ENCODE measurements around the gene LRRC34.
A peak's percentile ranks its signal among the peaks of the same experiment; 100 is the strongest.

Gene LRRC34, protein sequence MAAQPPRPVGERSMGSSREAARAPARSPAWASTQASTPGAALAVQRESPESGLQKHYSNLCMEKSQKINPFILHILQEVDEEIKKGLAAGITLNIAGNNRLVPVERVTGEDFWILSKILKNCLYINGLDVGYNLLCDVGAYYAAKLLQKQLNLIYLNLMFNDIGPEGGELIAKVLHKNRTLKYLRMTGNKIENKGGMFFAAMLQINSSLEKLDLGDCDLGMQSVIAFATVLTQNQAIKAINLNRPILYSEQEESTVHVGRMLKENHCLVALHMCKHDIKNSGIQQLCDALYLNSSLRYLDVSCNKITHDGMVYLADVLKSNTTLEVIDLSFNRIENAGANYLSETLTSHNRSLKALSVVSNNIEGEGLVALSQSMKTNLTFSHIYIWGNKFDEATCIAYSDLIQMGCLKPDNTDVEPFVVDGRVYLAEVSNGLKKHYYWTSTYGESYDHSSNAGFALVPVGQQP

DNA sequence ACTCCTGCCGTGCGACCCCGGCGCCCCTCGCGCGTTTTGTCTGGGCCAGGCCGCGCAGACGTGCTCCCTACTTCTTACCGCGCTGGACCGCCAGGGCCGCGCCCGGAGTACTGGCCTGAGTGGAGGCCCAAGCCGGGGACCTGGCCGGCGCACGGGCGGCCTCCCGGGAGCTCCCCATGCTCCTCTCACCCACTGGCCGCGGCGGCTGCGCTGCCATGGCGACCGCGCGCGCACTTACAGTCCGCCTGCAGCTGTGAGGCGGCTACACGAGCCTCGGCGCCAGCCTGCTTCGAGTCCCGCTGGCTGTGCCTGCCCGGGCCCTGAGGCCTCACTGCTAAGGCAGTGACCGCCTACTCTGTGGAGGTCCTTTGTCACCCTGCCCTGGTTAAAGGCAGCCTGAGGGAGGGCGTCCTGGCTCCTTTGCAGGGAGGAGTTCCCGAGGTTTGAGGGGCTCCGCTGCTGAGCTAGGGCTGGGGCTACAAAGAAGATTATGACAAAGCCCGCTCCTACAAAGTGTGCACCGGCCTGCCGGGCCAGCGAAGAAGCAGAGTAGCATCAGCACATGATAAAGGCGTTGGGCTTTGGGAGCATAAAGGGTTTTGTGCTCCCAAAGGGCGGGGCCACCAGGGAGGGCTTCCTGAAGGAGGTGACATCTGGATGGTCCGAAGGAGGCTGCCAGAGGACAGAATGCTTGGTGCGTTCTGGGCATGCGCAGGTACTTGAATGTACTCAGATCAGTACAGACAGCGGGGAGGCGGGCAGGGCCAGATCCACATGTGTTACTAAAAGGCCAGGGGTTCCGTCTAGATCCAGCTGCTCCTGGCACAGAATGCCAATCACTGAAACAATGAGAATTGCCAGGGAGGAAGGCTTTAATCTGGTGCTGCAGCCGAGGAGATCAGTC lies at the start of gene LRRC34, which contains the start of gene LRRIQ4:
Gene LRRC34 (minus strand): TSS at position 573 of the 904 bp plus-strand sequence. CDS start 356 bp downstream, at position 217.
Gene LRRIQ4 (plus strand): TSS at position 539 of the 904 bp plus-strand sequence. CDS start 9,052 bp downstream, outside the sequence.
- DNase-seq: peak; percentile 74 to 78

DNA sequence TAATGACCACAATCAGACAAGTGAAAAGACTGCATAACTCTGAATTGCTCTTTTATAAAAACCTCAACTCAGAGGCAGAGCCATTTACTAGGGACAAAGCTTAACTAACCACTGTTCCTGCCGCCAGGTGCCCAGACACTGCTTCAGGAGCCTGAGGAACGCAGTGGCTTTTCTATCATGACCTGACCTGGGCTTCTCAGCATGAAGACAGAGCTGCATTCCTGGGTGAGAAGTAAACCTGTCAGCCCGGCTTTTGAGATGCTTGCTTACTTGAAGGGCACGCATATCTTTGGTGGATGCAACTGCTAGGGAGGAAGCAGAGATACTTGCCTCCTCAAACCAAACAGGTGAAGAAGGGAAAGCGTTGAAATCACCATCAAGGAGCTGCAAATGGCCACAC lies 49.2 kb upstream of the LRRC34 start:
- DNase-seq: no peak

DNA sequence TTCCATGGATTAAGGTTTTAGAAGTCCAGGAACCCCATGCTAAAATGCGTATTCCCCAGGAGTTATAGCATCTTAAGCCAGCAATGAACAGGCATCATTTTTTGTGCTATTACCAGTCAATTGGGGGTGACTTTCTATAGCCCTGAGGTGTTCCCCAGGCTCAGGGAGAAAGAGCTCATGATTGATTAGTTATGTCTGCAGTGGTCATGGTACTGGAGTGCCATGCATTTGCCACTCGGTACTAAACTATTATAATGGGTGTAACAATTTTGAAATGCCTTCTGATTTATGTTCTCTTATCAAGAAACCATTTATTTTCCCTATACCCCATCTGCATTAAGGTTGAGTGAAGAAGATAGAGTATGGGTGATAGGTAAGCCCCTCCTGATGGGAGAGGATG lies 45.1 kb upstream of the LRRC34 start:
- DNase-seq: no peak

DNA sequence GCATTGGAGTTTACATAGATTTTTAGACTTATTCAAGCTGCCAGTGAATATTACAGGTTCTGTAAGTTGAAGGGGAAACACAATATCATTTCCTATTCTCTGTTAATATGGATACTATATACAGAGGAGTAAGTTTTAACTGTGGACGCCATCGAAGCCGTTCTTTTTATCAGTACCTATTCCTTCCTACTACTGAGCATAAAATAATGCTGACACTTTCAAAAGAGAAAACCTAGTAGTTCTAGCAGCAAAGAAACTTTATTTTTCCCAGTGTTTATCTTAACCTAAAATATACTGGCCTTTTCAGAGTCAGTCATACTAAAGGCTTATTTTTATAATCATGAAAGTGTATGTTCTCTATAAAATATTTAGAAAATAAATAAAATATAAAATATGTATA lies 42.8 kb upstream of the LRRC34 start:
- DNase-seq: no peak

DNA sequence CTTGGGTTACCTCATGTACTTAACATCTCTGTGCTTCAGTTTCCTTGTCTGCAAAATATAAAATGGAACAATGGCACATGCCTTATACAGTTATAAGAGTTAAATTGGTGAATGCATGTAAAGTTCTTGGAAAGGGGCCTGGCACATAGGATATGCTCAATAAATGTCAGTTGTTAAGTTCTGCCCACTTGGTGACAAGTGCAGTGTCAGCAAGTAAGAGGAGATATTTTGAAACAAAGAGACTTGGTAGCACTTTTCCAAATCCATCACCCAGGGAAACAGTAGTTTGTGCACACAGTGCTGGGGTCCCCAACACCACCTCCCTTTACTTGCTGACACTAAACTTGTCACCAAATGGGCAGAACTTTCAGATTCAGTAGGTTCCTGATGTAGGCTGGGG lies 37.9 kb upstream of the LRRC34 start:
- no peak for DNase-seq

DNA sequence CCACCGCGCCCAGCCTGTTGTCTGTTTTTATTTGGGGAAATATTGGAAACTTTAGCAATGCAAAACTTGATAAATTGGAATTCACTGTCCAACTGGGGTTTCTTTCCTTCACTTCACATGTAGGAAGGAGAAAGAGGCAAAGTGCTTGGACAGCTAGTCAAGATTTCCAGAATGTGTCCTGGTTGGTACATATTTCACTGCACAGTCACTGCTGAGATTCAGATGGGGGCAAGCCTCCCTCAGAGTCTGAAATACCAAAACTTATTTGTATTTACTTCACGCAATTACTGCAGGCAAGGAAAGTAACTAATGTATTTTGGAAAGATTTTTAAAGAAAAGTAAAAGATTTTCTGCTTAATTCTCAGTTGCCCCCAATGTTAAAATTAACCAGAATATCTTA lies 36.0 kb upstream of the LRRC34 start:
- DNase-seq: no peak

DNA sequence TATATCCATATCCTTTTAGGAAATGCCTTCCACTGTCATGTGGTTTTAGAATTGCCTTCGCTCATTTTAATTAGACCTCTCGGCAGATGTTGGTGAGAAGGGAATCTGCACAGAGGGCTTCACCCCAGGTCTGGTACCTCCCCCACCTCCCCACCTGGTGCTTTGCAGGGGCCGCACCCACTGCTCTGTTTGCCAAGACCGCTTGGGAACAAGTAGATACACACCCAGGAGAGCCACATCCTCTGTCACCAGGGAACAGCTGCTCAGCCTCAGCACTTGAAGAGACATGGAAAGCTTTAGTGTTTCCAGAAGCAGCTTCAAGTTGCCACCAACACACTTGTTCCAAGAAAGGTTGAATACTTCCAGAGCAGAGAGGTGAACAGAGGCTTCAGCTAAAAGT lies 35.2 kb upstream of the LRRC34 start:
- DNase-seq: no peak

DNA sequence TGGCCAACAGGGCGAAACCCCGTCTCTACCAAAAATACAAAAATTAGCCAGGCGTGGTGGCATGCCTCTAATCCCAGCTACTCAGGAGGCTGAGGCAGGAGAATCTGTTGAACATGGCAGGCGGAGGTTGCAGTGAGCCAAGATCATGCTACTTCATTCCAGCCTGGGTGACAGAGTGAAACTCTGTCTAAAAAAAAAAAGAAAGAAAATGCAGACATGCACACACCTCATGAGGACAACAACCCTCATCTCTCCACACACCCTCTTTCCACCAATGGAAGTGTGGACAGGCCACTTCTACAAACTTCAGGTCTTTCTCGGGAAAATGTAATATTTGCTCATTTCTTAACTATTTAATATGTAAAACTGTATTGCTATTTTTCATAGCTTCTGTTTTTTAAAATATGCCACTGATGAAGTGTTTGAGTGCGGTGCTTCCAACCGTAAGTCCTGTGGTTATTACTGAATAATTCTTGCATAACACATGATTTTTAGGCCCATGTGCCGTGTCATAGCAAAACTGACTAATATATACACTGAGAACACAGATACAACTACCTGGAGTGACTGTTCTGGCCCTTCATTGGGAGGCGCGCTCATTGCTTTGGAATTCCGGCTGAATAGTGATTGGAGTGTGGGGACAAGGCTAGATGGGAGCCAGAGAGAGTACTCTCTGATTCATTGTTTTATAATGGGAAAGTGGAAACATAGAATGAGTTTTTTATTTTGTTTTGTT lies 33.9 kb upstream of the LRRC34 start:
- DNase-seq: no peak

DNA sequence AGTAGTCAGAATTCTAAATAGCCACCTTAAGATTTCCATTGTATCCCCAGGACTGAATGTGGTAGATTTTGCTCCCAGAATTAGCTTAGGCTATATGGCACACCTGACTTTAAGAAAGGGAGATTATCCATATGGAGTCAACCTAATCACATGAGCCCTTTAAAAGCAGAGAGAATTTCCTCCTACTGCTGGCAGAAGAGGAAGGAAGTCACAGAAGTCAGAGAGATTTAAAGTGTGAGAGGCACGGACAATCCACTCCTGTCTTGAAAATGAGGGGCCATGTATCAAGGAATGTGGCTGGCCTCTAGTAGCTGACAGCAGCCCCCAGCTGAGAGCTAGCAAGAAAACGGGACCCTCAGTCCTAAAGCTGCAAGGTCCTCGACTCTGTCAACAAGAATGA lies 30.3 kb upstream of the LRRC34 start:
- DNase-seq: no peak

DNA sequence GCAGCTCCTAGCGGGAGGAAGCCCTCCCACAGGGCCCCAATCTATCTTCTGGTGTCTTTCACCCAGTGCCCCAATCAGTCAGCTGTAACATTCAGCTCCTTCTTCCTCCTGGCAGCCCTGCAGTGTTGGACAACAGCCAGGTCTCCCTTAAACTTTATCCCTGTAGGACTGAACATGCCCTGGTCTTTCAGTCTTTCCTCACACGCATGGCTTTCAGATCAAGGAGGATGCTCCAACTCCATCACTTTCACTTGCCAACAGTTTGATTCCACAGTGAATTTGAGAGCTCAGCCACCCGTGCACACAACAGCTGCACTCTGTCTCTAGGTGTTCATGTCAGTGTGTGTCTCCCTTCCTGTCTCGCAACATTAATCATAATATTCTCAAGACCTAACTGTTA lies 28.5 kb upstream of the LRRC34 start:
- DNase-seq: no peak

DNA sequence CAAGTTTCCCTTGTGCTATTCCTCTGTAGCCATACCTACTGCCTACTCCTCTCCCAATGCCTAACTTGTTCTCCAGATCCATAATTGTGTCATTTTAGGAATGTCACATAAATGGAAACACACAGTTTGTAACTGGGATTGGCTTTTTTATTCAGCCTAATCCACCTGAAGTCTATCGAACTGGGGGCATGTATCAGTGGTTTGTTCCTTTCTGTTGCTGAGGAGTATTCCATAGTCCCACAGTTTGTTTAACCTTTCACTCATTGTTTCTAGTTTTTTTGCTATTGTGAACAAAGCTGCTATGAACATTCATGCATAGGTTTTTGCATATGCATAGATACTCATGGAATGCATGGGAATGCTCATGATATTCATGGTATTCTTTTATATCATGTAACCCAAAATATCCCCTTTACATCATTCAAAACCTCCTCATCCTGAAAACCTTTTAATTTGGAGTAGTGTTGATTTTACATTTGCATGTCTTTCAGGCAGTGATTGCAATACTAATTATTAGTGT lies 25.9 kb upstream of the LRRC34 start:
- DNase-seq: no peak

DNA sequence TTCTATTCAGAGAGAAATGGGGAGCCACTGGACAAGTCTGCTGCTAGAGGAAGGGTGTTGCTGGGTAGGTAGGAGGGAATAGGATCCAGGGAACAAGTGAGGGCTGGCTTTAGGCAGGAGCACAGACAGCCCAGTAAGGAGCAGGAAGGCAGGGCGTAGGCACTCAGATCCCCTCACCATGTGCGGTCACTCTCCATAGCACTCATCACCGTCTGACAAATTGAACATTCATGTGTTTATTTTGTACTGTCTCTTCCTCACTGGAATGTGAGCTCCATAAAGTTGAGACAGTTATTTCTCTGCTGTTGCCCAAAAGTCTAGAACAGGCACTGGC lies 24.2 kb upstream of the LRRC34 start:
- DNase-seq: no peak

DNA sequence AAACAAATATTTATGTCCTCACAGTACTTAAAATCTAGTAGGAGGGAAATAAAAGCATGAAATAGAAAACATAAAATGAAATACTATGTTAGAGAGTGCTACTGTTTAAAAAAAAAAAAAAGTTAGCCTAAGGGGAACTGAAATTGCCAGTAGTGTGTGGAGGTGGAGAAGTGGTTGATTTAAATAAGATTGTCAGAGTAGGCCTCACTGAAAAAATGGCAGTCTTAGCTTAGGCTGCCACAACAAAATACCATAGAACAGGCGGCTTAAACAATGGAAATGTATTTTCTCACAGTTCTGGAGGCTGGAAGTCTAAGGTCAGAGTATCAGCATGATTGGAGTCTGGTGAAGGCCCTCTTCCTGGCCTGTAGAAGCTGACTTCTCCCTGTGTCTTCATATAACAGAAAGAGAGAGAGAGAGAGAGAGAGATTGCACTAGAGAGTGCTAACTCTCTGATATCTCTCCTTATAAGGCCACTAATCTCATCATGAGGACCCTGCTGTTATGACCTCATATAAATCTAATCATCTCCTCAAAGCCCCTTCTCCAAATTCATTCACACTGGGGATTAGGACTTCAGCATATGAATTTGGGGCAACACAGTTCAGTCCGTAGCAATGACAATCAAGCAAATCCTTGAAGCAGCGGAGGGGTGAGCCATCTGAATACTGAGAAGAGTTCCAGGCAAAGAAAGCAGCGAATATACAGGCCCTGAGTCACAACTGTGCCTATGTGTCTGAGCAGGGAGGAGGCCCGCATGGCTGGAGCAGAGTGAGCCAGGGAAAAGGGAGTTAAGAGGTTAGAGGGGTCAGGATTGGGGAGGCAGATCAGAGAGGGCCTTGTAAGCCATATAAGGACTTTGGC lies 23.6 kb upstream of the LRRC34 start:
- no peak for DNase-seq

DNA sequence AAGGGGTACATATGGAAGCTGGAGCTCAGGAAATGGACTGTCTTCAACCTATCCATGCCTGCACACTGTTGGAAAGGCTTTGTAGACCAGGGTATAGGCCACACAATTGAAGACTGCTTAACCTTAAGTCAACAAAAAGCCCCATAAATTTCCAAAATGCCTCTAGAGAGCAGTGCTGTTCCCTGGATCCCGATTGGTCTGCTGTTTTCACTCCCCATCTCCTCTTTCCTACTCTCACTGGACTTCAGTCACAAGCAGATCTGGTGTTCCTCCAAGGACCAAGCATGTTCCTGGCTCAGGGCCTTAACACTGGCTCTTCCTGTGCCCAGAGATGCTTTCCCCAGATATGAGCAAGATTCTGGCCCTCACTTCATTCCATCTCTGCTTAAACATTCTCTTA lies 22.8 kb upstream of the LRRC34 start:
- DNase-seq: no peak

DNA sequence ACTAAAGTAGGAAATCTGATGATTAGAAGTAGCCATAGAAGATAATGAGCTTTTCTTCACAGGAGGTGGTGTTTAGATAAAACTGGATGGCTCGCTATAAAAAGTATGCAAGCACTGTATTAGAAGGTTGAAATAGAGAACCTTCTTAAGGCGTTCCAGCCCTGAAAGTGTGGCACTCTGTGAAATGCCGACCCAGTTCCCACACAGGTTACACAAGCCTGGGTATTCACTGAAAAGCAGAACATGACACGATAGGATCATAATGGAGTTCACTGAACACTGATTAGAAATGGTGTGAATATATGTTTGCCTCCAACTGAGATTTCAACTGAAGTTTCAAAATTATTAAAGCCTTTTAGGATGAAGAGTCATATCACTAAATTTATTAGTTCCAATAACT lies 15.0 kb upstream of the LRRC34 start:
- DNase-seq: no peak

DNA sequence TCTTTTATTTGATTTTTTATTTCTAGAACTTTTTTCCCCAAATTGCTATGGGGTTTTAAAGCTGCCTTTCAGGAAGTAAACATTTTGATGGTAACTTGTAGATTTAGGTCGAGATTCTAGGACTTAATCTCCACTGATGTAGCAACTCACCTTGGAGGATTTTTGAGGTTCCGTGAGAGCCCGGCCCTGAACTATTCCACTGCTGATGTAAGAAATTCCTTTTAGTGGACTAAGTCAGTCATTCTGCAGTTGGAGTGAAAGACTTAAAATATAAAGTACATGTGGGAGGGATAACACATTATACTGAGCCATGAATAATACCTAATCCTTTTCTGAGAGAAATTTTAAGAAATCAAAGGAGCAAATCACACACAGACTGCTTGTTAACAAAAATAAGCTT lies 12.6 kb upstream of the LRRC34 start:
- DNase-seq: no peak

DNA sequence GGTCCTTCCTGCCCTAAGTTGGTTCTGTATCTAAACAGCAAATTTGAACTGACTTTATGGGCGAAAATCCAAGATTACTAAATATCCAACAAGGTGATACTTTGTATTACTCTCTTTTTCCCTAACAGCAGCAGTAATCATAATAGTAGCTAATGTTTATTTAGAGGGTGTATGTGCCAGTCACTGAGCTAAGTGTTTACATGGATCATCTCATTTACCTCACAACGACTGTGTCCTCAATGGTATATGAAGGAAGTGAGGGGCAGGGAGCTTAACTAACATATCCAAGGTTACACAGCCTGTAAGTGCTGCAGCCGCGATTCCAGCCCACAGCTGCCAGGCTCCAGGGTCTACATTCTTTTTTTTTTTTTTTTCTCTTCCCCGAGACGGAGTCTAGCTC lies 10.3 kb upstream of the LRRC34 start:
- no peak for DNase-seq

DNA sequence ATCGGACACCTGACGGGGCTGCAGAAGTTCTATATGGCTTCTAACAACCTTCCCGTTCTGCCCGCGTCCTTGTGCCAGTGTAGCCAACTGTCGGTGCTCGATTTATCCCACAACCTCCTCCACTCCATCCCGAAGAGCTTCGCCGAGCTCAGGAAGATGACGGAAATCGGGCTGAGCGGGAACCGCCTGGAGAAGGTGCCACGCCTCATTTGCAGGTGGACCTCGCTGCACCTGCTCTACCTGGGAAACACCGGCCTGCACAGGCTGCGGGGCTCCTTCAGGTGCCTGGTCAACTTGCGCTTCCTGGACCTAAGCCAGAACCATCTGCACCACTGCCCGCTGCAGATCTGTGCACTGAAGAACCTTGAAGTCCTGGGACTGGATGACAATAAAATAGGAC lies 9.8 kb upstream of the LRRC34 start:
- no peak for DNase-seq

DNA sequence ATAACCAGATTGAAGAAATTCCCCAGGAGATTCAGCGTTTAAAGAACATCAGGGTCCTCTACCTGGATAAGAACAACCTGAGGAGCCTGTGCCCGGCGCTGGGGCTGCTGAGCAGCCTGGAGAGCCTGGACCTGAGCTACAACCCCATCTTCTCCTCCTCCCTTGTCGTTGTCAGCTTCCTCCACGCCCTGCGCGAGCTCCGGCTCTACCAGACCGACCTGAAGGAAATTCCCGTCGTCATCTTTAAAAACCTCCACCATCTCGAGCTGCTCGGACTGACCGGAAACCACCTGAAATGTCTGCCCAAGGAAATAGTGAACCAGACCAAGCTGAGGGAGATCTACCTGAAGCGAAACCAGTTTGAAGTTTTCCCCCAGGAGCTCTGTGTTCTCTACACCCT lies 9.4 kb upstream of the LRRC34 start:
- DNase-seq: no peak

DNA sequence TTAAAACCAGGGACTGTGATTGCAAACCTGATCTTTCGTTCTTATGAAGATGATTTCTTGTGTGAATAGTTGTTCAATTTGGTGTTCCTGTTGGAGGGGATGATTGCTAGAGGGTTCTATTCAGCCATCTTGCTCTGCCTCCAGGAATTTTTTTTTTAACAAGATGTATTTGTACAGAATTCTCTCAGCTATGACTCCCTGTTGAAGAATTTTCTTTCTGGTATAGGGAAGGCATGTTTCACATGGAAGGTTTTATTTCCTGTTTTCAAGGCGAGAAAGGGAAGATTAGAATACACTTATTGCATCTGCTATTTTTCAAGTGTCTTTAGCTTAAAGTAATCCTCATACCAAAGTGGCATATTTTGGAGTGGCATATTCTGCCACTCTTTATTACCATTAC lies 5.6 kb upstream of the LRRC34 start:
- no peak for DNase-seq

DNA sequence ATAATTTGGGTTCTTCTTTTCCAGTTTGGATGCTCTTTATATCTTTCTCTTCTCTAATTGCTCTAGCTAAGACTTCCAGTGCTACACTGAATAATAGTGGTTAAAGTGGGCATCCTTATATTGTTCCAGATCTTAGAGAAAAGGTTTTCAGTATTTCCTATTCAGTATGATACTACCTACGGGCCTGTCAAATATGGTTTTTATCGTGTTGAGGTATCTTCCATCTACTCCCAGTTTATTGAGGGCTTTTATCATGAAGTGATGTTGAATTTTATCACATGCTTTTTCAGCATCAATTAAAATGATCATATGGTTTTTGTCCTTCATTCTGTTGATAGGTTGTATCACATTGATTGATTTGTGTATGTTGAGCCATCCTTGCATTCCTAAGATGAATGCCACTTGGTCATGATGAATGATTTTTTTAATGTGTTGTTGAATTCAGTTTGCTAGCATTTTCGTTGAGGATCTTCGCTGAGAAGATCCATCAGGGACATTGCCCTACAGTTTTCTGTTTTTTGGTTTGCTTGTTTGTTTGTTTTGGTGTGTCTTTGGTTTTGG lies 3.0 kb upstream of the LRRC34 start:
- DNase-seq: no peak

Measured in CD4-positive, alpha-beta T cell treated with Interferon alpha-2 for 1 hour (primary cell).